ENCODE results near the gene CPXM1. TPM values are rescaled to one million over a fixed set of nuclear protein-coding genes. Genes with fewer than 3 reads are reported as not detected.

Gene CPXM1
- total and polyA plus RNA-seq, 10 donors = 0.23 to 2.9 (median 0.48) TPM

DNA sequence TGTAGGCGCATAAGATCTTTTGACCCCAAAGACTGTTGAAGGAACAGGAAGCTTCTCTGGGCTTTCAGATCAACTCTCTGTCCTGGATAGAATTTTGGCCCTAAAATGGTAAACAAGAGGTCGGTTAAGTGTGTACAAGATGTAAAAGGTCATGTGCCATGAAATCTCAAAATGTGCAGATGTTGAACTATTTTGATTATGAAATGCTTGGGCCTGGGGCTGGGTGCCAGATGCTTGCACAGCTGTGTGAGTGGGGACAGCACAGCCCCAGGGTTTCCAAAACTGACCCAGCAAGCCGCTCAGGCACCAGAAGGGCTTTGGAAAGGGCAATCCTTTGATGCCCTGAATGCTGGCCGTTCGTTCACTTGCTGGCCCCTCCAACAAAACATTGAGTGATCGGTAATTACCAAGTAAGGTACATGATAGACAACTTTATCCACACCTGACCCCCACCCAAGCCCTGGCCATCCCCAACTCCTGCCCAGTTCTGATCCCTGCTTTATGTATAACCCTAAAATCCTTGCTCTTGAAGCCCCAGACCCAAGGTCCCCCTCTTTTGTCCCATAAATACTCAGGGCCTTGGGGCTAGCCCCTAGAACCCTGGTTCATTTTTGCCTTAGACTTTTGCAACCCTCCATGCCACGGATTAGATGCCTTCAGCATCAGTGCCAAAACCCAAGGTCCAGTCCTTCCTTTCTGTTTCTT is 17.6 kb upstream of the CPXM1 start:
- DNase-seq = no peak
- Histone ChIP-seq H3K4me1 (peaks cover 0 to 28% (median 8%) of the 10 kb centered on the region in 6 donors), H3K36me3 (no peaks in the 10 kb centered on the region), H3K27me3 (replicated peaks in 1 of 7) (peaks cover 0 to 36% (median 18%) of the 10 kb centered on the region in 7 donors), H3K9me3 (peaks cover 0 to under 1% (median 0%) of the 10 kb centered on the region in 8 donors), H3K4me3 (no peak overlapping the region), H3K27ac (no peak overlapping the region)
- no peak for TF ChIP-seq POLR2AphosphoS5 (IDR thresholded peaks at IDR 0.05)
- TF ChIP-seq, protein P1, sequence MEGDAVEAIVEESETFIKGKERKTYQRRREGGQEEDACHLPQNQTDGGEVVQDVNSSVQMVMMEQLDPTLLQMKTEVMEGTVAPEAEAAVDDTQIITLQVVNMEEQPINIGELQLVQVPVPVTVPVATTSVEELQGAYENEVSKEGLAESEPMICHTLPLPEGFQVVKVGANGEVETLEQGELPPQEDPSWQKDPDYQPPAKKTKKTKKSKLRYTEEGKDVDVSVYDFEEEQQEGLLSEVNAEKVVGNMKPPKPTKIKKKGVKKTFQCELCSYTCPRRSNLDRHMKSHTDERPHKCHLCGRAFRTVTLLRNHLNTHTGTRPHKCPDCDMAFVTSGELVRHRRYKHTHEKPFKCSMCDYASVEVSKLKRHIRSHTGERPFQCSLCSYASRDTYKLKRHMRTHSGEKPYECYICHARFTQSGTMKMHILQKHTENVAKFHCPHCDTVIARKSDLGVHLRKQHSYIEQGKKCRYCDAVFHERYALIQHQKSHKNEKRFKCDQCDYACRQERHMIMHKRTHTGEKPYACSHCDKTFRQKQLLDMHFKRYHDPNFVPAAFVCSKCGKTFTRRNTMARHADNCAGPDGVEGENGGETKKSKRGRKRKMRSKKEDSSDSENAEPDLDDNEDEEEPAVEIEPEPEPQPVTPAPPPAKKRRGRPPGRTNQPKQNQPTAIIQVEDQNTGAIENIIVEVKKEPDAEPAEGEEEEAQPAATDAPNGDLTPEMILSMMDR (IDR thresholded peaks at IDR 0.05 in 8 of 11, conservative IDR thresholded peaks at IDR 0.05 in 3 of 11) = no peak
- TF ChIP-seq POLR2A (IDR thresholded peaks at IDR 0.05) = no peak
- 73 to 89% (median 82%) methylated on average over 7 of the region's 7 CpGs for WGBS, 5 donors
- intact Hi-C loops (cut with DNase I; ENCODE audit: low total_unique reads) = no loop called here

DNA sequence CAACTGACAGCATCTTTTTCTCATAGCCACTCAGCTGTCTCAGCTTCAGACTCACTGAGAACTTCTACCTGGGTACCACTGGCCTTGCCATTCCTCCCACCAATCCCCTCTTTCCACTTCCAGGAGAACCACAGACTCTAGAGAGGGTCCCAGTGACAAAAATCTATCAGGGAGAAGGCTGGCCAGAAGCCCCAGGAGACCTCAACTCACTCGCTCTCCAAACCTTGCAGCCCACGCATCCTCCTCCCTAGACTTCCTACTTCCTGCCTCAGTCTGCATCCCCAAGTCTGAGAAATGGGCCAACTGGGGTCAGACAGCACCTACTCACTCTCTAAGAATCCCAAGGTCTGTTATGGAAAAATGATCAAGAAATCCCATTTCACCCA is 16.9 kb upstream of the CPXM1 start:
- H3K36me3 ChIP-seq = no peaks in the 10 kb centered on the region
- no peak overlapping the region for H3K4me3 ChIP-seq
- H3K9me3 ChIP-seq = peaks cover 0 to 8% (median 3%) of the 10 kb centered on the region in 8 donors
- peaks cover 0 to 41% (median 18%) of the 10 kb centered on the region in 7 donors for H3K27me3 ChIP-seq (replicated peaks in 1 of 7)
- TF ChIP-seq, protein P1 (IDR thresholded peaks at IDR 0.05 in 8 of 11, conservative IDR thresholded peaks at IDR 0.05 in 3 of 11) = no peak
- TF ChIP-seq POLR2A (IDR thresholded peaks at IDR 0.05) (no peak), POLR2AphosphoS5 (IDR thresholded peaks at IDR 0.05) (no peak)
- intact Hi-C loops (cut with DNase I; ENCODE audit: low total_unique reads) = no loop called here
- H3K4me1 ChIP-seq = peaks cover 0 to 28% (median 8%) of the 10 kb centered on the region in 6 donors
- DNase-seq = no peak
- H3K27ac ChIP-seq = no peak overlapping the region
- WGBS, 5 donors = 81 to 89% (median 85%) methylated on average over 2 of the region's 2 CpGs

DNA sequence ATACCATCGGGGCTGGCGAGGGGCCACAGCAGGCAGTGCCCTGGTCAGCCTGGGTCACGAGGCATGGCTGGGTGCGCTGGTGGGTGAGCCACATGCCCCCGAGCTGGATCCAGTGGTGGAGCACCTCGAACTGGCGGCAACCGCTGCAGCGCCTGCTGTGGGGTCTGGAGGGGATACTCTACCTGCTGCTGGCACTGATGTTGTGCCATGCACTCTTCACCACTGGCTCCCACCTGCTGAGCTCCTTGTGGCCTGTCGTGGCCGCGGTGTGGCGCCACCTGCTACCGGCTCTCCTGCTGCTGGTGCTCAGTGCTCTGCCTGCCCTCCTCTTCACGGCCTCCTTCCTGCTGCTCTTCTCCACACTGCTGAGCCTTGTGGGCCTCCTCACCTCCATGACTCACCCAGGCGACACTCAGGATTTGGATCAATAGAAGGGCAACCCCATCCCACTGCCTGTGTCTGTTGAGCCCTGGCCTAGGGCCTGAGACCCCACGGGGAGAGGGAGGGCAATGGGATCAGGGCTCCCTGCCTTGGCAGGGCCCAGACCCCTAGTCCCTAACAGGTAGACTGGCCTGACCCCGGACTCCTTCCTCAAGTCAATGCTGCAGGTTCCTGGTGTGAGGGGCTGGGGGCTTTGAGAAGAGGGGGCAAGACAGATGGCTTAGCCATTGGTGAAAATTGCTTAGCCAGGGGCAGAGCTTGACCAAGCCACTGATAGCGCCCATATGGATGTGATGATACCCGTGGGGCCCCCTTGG is 16.3 kb upstream of the CPXM1 start:
- Histone ChIP-seq H3K27ac (no peak overlapping the region), H3K4me3 (no peak overlapping the region), H3K4me1 (peaks cover 0 to 22% (median 7%) of the 10 kb centered on the region in 6 donors), H3K27me3 (replicated peaks in 1 of 7) (peaks cover 0 to 41% (median 17%) of the 10 kb centered on the region in 7 donors), H3K36me3 (no peaks in the 10 kb centered on the region), H3K9me3 (peaks cover 0 to 14% (median 9%) of the 10 kb centered on the region in 8 donors)
- no peak for TF ChIP-seq POLR2A (IDR thresholded peaks at IDR 0.05)
- no peak for TF ChIP-seq POLR2AphosphoS5 (IDR thresholded peaks at IDR 0.05)
- TF ChIP-seq, protein P1 (IDR thresholded peaks at IDR 0.05 in 8 of 11, conservative IDR thresholded peaks at IDR 0.05 in 3 of 11) = no peak
- intact Hi-C loops (cut with DNase I; ENCODE audit: low total_unique reads) = no loop called here
- no peak for DNase-seq
- WGBS, 5 donors = 82 to 90% (median 84%) methylated on average over 18 to 20 of the region's 20 CpGs

Data from spleen (tissue), 11 donors.